OCI-LY7 (cell line): ENCODE data around the gene PSPN.

Experiments
- EZH2phosphoT487 ChIP-seq: fragments of 200-600 bp; sonication (generic); IDR thresholded peaks from 2 replicates; pipeline ENCODE4 v1.6.1; 2018; ENCODE audit warnings: low read depth, borderline replicate concordance, mild to moderate bottlenecking, mixed run types, antibody characterized with exemption, low read length, moderate library complexity, mixed read lengths
- TF ChIP-seq, protein P1 (sequence below): fragments of 200-600 bp; sonication (generic); conservative IDR thresholded peaks from 2 replicates; pipeline ENCODE4 v1.5.1; 2014; ENCODE audit warnings: mild to moderate bottlenecking, antibody characterized with exemption, low read length, moderate library complexity, mixed read lengths

DNA sequence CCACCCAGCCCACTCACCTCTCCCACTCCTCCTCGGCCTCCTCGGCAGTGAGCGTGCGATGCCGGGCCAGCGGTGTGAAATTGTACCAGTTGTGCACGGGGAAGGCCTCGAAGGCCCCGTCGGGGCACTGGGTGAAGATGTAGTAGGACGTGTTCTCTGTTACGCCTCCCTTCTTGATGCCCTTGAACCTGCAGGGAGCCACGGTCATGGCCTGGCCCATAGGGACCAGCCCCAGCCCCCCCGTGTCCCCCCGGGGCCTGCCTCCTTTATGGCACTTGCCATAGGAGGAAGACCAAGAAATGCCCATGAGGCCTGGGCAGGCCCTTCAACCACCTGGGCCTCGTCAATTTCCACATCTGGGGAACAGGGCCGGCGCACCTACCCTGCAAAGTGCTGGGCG is 11.6 kb upstream of the PSPN start:
- TF ChIP-seq, protein P1, sequence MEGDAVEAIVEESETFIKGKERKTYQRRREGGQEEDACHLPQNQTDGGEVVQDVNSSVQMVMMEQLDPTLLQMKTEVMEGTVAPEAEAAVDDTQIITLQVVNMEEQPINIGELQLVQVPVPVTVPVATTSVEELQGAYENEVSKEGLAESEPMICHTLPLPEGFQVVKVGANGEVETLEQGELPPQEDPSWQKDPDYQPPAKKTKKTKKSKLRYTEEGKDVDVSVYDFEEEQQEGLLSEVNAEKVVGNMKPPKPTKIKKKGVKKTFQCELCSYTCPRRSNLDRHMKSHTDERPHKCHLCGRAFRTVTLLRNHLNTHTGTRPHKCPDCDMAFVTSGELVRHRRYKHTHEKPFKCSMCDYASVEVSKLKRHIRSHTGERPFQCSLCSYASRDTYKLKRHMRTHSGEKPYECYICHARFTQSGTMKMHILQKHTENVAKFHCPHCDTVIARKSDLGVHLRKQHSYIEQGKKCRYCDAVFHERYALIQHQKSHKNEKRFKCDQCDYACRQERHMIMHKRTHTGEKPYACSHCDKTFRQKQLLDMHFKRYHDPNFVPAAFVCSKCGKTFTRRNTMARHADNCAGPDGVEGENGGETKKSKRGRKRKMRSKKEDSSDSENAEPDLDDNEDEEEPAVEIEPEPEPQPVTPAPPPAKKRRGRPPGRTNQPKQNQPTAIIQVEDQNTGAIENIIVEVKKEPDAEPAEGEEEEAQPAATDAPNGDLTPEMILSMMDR = no peak
- no peak for TF ChIP-seq EZH2phosphoT487
